ENCODE measurements around the gene INPP5B. TPM values are rescaled to one million over a fixed set of nuclear protein-coding genes. Genes with fewer than 3 reads are reported as not detected.

INPP5B gene
- total and polyA plus RNA-seq, 2 of the 13 experiments (the other 11 are each of a cell fraction or from before 2014, with no cell fraction given): 9.0 to 9.8 TPM

GRCh38 chr1:37811027-37811655 lies 135.7 kb downstream of the INPP5B start (continued):
- TF ChIP-seq, protein P1, sequence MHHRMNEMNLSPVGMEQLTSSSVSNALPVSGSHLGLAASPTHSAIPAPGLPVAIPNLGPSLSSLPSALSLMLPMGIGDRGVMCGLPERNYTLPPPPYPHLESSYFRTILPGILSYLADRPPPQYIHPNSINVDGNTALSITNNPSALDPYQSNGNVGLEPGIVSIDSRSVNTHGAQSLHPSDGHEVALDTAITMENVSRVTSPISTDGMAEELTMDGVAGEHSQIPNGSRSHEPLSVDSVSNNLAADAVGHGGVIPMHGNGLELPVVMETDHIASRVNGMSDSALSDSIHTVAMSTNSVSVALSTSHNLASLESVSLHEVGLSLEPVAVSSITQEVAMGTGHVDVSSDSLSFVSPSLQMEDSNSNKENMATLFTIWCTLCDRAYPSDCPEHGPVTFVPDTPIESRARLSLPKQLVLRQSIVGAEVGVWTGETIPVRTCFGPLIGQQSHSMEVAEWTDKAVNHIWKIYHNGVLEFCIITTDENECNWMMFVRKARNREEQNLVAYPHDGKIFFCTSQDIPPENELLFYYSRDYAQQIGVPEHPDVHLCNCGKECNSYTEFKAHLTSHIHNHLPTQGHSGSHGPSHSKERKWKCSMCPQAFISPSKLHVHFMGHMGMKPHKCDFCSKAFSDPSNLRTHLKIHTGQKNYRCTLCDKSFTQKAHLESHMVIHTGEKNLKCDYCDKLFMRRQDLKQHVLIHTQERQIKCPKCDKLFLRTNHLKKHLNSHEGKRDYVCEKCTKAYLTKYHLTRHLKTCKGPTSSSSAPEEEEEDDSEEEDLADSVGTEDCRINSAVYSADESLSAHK (CRISPR knock-in tag; IDR thresholded peaks at IDR 0.05; ENCODE audit: borderline replicate concordance): no peak
- TF ChIP-seq ZNF773 (CRISPR knock-in tag; IDR thresholded peaks at IDR 0.05; ENCODE audit: borderline replicate concordance): no peak
- no peak for TF ChIP-seq ZBTB7A (CRISPR knock-in tag; IDR thresholded peaks at IDR 0.05)
- no peak for TF ChIP-seq ARID4A (CRISPR knock-in tag; IDR thresholded peaks at IDR 0.05; ENCODE audit: borderline replicate concordance)
- no peak for TF ChIP-seq GPBP1L1 (CRISPR knock-in tag; IDR thresholded peaks at IDR 0.05)
- TF ChIP-seq ZNF674 (CRISPR knock-in tag; IDR thresholded peaks at IDR 0.05; ENCODE audit: low read depth): no peak
- no peak for TF ChIP-seq ETV6 (CRISPR knock-in tag; conservative IDR thresholded peaks at IDR 0.05)
- no peak for TF ChIP-seq THYN1 (CRISPR knock-in tag; IDR thresholded peaks at IDR 0.05; ENCODE audit: borderline replicate concordance, low read depth)
- TF ChIP-seq ZNF614 (CRISPR knock-in tag; IDR thresholded peaks at IDR 0.05; ENCODE audit: borderline replicate concordance): 0 out of 2 replicates have a peak, but pooled peaks have one; percentile 55
- peak; percentile 45; the same call in 1 of the 2 replicates for TF ChIP-seq ZNF331 (CRISPR knock-in tag; IDR thresholded peaks at IDR 0.05)
- TF ChIP-seq ZNF264 (CRISPR knock-in tag; IDR thresholded peaks at IDR 0.05): no peak
- 0 out of 2 replicates have a peak, but pooled peaks have one; percentile 33 for TF ChIP-seq KDM2A (CRISPR knock-in tag; IDR thresholded peaks at IDR 0.05; ENCODE audit: borderline replicate concordance, low read depth)
- no peak for TF ChIP-seq FOXO1 (CRISPR knock-in tag; IDR thresholded peaks at IDR 0.05)
- no peak for TF ChIP-seq ATF3 (CRISPR knock-in tag; IDR thresholded peaks at IDR 0.05)
- 0 out of 2 replicates have a peak, but pooled peaks have one; percentile 19 for TF ChIP-seq SALL1 (CRISPR knock-in tag; IDR thresholded peaks at IDR 0.05)
- TF ChIP-seq PHF21A (CRISPR knock-in tag; IDR thresholded peaks at IDR 0.05): no peak
- TF ChIP-seq, protein P2, sequence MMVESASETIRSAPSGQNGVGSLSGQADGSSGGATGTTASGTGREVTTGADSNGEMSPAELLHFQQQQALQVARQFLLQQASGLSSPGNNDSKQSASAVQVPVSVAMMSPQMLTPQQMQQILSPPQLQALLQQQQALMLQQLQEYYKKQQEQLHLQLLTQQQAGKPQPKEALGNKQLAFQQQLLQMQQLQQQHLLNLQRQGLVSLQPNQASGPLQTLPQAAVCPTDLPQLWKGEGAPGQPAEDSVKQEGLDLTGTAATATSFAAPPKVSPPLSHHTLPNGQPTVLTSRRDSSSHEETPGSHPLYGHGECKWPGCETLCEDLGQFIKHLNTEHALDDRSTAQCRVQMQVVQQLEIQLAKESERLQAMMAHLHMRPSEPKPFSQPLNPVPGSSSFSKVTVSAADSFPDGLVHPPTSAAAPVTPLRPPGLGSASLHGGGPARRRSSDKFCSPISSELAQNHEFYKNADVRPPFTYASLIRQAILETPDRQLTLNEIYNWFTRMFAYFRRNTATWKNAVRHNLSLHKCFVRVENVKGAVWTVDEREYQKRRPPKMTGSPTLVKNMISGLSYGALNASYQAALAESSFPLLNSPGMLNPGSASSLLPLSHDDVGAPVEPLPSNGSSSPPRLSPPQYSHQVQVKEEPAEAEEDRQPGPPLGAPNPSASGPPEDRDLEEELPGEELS (CRISPR knock-in tag; IDR thresholded peaks at IDR 0.05): no peak
- no peak for TF ChIP-seq SMARCC2 (IDR thresholded peaks at IDR 0.05)
